Measurements from ENCODE around the gene CDK13. TPM values are rescaled to one million over a fixed set of nuclear protein-coding genes. Genes with fewer than 3 reads are reported as not detected.
A peak's percentile ranks its signal among the peaks of the same experiment; 100 is the strongest.
"Not testable (repeated sequence)": the region's sequence is repeated elsewhere in the genome, so short reads cannot be mapped to it uniquely, and the experiment has no call there.

CDK13 gene
- total RNA-seq, 1 donor from 2014 or later: 87.4 TPM

DNA sequence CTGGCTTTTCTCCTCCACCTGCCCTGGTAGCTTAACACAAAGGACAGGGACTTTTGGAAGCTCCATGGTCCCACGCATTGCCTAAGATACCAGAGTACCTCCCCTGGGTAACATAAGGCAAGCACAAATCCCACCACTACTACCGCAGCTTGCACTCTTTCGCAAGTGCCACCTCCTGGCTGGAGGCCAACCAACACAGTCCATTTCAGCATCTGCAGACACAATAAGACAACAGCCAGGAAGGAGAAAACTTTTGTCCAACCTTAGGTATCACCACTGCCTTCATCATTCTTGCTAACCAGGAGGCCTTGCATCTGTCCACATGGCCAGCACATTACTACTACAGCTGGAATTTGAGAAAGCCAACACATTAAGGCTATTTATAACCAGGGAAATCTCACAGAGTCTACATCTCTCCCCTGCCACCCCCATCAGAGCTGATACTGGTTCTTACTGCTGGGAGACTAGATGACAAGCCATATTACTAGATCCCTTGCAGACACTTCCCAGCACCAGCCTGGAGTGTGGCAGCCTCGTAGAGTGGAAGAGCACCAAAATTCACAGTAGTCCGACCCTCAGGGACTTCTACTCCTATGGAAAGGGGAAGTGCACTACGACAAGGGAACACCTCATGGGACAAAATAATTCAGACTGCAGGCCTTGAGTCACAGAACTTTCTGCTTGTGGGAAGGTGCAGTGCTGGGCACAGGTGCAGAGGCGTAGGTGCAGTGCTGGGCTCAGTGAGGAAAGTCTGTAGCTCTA lies 39.8 kb upstream of the CDK13 start:
- TF ChIP-seq POLR2AphosphoS5 (IDR thresholded peaks at IDR 0.05; ENCODE audit: insufficient read depth in 1 of 2, low read depth in 1 of 2) (no peak), CTCF (IDR thresholded peaks at IDR 0.05) (no peak), POLR2A (IDR thresholded peaks at IDR 0.05) (no peak)
- Histone ChIP-seq H3K9me3 (no peaks in the 10 kb centered on the region), H3K27me3 (no peaks in the 10 kb centered on the region), H3K4me3 (no peak overlapping the region), H3K4me1 (no peaks in the 10 kb centered on the region), H3K27ac (no peak overlapping the region), H3K36me3 (no peaks in the 10 kb centered on the region)
- intact Hi-C loops (cut with DNase I): no loop called here
- DNase-seq (ENCODE audit: extremely low spot score in 2 of 2): no peak

- Histone ChIP-seq H3K9me3 (no peaks in the 10 kb centered on the region), H3K36me3 (no peaks in the 10 kb centered on the region), H3K27ac (no peak overlapping the region), H3K4me3 (no peak overlapping the region), H3K4me1 (no peaks in the 10 kb centered on the region), H3K27me3 (no peaks in the 10 kb centered on the region)
- DNase-seq (ENCODE audit: extremely low spot score in 2 of 2): no peak
- TF ChIP-seq POLR2AphosphoS5 (IDR thresholded peaks at IDR 0.05; ENCODE audit: insufficient read depth in 1 of 2, low read depth in 1 of 2): no peak
- TF ChIP-seq POLR2A (IDR thresholded peaks at IDR 0.05): no peak
- no peak for TF ChIP-seq CTCF (IDR thresholded peaks at IDR 0.05)
- intact Hi-C loops (cut with DNase I): no loop called here
Observed at GRCh38 chr7:39911167-39911566, 38.9 kb upstream of the CDK13 start.

- DNase-seq (ENCODE audit: extremely low spot score in 2 of 2); H3K4me1 ChIP-seq; H3K4me3 ChIP-seq; H3K27ac ChIP-seq; H3K36me3 ChIP-seq; H3K9me3 ChIP-seq; H3K27me3 ChIP-seq; intact Hi-C loops (cut with DNase I): not testable (repeated sequence)
Observed at GRCh38 chr7:39915847-39916246, 34.2 kb upstream of the CDK13 start.

DNA sequence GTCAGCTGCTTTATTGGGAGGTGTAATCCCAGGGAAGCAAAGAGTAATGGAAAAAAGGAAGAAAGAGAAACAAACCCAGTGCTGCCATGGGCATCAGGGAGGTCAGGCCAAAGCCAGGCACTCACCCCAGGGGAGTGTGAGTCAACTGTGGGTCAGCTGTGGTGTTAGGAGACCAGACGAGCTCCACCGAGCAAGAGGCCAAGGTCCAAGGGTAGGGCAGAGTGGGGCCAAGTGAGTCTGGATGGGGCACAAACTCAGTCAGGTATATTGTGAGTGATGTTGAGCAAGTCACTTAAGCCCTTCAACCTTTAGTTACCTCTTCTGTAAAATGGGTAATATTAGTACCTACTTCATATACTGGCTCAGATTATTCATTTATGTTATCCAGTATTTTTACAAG lies 30.4 kb upstream of the CDK13 start:
- TF ChIP-seq POLR2A (IDR thresholded peaks at IDR 0.05) (no peak), CTCF (IDR thresholded peaks at IDR 0.05) (no peak), POLR2AphosphoS5 (IDR thresholded peaks at IDR 0.05; ENCODE audit: insufficient read depth in 1 of 2, low read depth in 1 of 2) (no peak)
- Histone ChIP-seq H3K4me1 (peaks cover 5% of the 10 kb centered on the region), H3K27me3 (no peaks in the 10 kb centered on the region), H3K27ac (no peak overlapping the region), H3K4me3 (no peak overlapping the region), H3K36me3 (no peaks in the 10 kb centered on the region), H3K9me3 (no peaks in the 10 kb centered on the region)
- intact Hi-C loops (cut with DNase I): no loop called here
- DNase-seq (ENCODE audit: extremely low spot score in 2 of 2): no peak

DNA sequence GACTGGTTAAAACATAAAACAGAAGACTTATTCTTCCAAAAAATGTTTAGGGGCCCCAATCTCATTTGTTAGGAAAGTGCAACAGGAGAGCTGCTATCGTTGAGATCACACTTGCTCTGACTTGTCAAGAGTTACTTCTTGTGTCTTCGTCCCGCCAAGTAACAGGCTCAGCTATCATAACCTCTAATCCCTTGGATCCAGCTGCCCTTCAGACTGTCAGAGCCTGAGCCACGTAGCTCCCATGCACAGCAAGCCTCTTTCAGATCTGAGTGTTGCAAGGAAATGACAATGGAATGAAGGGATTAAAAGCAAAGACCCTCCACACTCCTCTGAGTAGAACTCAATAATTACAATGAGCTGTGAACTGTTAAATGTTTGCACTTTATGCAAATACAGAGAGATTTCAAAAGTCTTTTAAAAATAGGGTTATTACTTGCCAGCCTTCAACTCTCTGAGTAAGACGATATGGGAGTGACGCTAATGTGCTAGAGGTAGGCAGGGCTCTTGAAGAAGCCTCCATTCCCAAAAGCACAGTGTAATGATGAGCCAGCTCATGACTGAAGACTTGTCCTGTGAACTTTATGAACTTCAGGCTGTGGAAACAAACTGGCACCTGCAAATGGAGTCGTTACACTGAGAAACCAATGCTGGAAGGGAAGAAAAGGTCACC lies 28.4 kb upstream of the CDK13 start:
- H3K27me3 ChIP-seq: no peaks in the 10 kb centered on the region
- TF ChIP-seq CTCF (IDR thresholded peaks at IDR 0.05) (no peak), POLR2AphosphoS5 (IDR thresholded peaks at IDR 0.05; ENCODE audit: insufficient read depth in 1 of 2, low read depth in 1 of 2) (peak in 1 of 2 donors; percentile 34)
- no peak for DNase-seq (ENCODE audit: extremely low spot score in 2 of 2)
- peaks cover 5% of the 10 kb centered on the region for H3K4me1 ChIP-seq
- intact Hi-C loops (cut with DNase I): no loop called here
- H3K9me3 ChIP-seq: no peaks in the 10 kb centered on the region
- no peak overlapping the region for H3K4me3 ChIP-seq
- no peaks in the 10 kb centered on the region for H3K36me3 ChIP-seq
- no peak overlapping the region for H3K27ac ChIP-seq

All from vagina (tissue), 2 donors.